NCI-H510A (cell line): ENCODE data around the gene SLC29A3.
"Not testable (repeated sequence)": the region's sequence is repeated elsewhere in the genome, so short reads cannot be mapped to it uniquely, and the experiment has no call there.

ENCODE experiments used
- DNase-seq: peaks from one replicate; lab custom pipeline; 2025; lab: John Stamatoyannopoulos, UW

SLC29A3 gene

DNA sequence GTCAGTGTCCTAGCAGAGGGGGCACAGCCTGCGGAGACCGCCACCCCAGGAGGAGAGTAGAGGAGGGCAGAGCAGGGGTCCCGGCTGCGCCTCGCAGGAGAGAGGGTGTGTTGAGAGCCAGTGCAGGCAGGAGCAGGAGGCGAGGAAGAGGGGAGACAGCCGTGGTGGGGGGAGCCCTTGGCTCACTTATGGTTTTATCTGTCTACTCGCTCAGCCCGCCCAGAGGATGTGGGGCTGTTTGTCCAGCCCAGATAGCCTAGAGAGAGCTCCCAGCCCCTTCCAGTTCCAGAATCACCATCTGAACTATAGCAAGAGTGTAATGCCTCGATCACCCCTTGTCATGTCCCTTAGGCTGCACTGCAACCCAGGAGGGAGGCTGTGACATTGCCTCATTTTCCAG lies 26.6 kb downstream of the SLC29A3 start:
- no peak for DNase-seq

DNA sequence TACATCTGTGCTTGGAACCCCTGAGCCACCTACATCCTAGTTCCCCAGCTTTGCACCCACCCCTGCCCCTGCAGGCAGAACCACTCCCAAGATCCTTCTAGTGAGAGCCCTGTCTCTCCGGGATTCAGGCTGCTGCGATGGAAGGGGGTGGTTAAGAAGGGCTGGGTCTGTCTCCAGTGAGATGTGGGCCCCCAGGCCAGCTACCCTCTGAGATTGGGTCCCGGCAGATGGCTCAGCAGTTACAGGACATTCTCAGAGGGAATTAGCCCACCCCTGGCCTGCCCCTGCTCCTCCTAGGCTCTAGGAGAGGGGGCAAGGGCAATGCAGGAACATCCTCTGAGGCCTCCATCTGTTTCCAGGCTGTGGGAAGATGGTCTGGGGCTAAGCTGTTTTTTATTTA lies 27.7 kb downstream of the SLC29A3 start:
- DNase-seq, result no peak

- DNase-seq, result no peak
These were observed 28.7 kb downstream of the SLC29A3 start for GRCh38 chr10:71347587-71348395.

DNA sequence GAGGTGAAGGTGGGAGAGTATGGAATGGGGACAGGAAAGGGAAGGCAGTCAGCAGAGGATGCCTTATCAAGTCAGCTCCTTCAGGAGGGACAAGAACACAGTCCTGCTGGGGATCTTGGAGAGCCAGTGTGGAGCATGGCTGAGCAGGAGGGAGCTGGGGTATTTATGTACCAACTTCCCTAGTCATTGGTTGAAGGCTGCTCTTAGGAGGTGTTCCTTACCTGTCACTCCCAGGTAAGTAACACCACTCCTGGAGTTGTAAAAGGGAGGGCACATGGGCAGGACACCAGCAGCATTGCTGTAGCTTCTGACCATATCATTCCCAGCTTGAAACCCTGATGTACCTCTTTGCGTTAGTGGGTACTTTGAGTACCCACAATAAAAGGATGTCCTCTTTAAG lies 29.8 kb downstream of the SLC29A3 start:
- no peak for DNase-seq

DNA sequence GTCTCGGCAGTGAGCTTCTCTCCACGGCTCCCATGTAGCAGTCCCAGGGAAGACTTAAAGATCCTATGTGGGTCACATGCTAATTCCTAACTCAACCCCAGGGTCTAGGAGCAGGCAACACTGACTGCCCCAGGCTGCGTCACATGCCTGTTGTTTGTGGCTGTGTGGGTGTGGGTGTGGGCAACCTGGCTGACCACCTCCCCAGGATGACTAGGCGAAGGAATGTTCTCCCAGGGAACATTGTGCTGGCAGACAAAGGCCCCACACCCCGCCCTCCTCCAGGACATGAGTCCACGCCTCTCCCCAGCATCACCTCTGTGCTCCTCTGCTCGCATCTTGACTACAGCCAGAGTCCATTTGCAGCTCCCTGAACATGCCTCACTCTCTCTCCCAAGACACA lies 30.3 kb downstream of the SLC29A3 start:
- no peak for DNase-seq

GRCh38 chr10:71351087-71351486 lies 32.0 kb downstream of the SLC29A3 start:
- no peak for DNase-seq

- DNase-seq, result no peak
These were observed 32.7 kb downstream of the SLC29A3 start for GRCh38 chr10:71351628-71352319.

- DNase-seq, result no peak
These were observed 34.6 kb downstream of the SLC29A3 start for GRCh38 chr10:71353639-71354038.

DNA sequence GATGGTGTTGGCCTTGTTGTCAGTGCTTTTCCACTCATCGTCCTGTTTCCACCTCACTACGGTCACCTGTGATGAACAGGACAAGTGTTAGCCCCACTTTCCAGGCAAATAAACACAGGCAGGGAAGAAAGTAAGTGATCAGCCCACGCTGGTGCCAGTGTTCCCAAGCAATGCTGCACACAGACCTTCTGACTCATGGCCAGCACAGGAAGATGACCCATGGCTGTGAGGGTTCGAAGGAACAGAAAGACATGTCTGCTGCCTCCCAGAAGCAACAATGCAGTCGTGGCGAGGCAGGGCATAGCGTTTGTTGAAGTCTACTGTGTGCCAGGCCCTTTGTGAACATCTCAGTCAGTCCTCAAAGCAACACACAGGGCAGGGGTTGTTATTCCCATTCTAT lies 35.7 kb downstream of the SLC29A3 start:
- no peak for DNase-seq

DNA sequence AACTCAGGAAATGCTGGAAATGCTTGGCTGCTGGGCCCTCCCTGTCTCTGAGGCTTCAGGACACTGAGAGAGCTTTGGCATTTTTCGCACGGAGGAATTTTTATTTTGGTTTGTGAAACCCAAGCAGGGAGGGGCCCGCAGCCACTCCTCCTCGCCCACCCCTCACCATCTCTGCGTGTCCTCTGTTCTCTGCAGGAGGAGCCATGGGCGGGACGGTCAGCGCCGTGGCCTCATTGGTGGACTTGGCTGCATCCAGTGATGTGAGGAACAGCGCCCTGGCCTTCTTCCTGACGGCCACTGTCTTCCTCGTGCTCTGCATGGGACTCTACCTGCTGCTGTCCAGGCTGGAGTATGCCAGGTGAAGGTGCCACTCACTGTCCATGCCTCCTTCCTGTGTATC lies 36.8 kb downstream of the SLC29A3 start:
- DNase-seq, result no peak

DNA sequence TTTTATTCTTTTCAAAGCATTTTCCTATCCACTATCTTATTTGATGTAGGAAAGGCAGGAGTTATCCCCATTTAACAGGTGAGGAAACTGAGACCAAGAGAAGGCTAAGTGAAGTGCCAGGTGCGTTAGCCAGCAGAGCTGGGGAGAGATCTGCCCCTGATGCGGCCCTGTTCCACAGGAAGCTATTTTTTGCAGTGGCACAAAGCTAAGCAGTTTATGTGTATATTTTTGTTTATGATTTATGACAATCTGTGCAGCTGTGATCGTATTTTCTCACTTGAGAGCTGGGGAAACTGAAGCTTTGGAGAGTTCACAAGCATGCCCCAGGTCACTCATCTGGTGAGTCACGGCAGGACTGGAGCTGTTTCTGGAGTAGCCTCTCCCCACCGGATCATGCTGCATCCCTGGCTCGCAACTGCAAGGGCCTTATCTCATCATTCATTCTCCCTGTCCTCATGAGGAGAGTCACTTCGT lies 38.8 kb downstream of the SLC29A3 start:
- DNase-seq, result no peak

- DNase-seq, result no peak
These were observed 39.2 kb downstream of the SLC29A3 start for GRCh38 chr10:71358277-71358676.

GRCh38 chr10:71358906-71359305 lies 39.8 kb downstream of the SLC29A3 start:
- not testable (repeated sequence) for DNase-seq

- no peak for DNase-seq
These were observed 40.4 kb downstream of the SLC29A3 start for GRCh38 chr10:71359364-71360046.

GRCh38 chr10:71360735-71361134 lies 41.7 kb downstream of the SLC29A3 start:
- no peak for DNase-seq

DNA sequence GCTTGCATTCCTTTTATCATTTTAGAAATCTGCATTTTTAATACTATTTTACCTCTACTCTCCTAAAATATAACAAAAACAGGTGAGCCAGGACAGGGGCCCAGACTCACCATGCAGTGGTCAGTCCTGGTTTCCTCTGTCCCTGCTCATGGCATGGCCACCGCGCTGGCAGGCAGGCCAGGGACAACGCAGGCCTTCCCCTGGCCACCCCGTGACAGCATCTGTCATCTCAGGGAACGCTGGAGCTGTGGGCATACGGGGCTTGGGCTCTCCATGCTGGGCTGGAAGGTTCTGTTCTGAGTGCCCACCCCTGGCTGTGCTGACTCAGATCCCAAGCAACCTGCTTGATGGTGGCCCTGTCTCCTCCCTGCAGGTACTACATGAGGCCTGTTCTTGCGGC lies 42.5 kb downstream of the SLC29A3 start:
- DNase-seq, result no peak

GRCh38 chr10:71362141-71362540 lies 43.1 kb downstream of the SLC29A3 start:
- DNase-seq, result no peak

GRCh38 chr10:71363936-71364335 lies 44.9 kb downstream of the SLC29A3 start:
- no peak for DNase-seq

- DNase-seq, result no peak
These were observed 46.3 kb downstream of the SLC29A3 start for GRCh38 chr10:71365366-71365765.

- no peak for DNase-seq
These were observed 47.6 kb downstream of the SLC29A3 start for GRCh38 chr10:71366690-71367089.

- no peak for DNase-seq
These were observed 48.2 kb downstream of the SLC29A3 start for GRCh38 chr10:71367271-71367670.

GRCh38 chr10:71368176-71368575 lies 49.1 kb downstream of the SLC29A3 start:
- no peak for DNase-seq

DNA sequence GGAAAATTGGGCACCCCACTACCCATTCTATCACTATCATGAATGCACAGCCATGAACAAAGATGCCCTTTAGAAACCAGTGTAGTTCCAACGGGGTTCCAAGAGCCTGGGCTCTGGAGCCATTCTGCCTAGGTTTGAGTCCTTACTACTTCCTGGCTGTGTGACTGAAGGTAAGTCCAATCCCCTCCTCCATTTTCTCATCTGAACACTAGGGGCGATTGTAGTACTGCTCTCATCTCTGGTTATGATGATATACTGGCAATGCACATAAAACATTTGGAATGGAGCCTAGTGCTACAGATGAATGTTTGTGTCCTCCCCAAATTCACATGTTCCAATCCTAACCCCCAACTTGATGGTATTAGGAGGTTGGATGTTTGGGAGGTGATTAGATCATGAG lies 49.6 kb downstream of the SLC29A3 start:
- no peak for DNase-seq
